Measurements from ENCODE around the gene INTS3. TPM values are rescaled to one million over a fixed set of nuclear protein-coding genes. Genes with fewer than 3 reads are reported as not detected.

INTS3 gene
- total RNA-seq, 1 donor from 2014 or later = 39.5 TPM

GRCh38 chr1:153798468-153798780 lies 70.6 kb downstream of the INTS3 start:
- H3K27me3 ChIP-seq (ENCODE audit: insufficient read depth, low read length) = no peaks in the 10 kb centered on the region
- Mint-ChIP-seq H3K4me1 (ENCODE audit: low read depth, unreplicated experiment) (peaks cover 3% of the 10 kb centered on the region), H3K9me3 (ENCODE audit: unreplicated experiment) (no peaks in the 10 kb centered on the region), H3K27ac (ENCODE audit: unreplicated experiment) (no peak overlapping the region), H3K4me3 (ENCODE audit: unreplicated experiment) (no peak overlapping the region), H3K27me3 (ENCODE audit: low read depth, unreplicated experiment) (no peaks in the 10 kb centered on the region), H3K36me3 (ENCODE audit: low read depth, unreplicated experiment) (peaks cover 5% of the 10 kb centered on the region)
- no peaks in the 10 kb centered on the region for H3K4me1 ChIP-seq (ENCODE audit: insufficient read depth, low read length)
- H3K4me2 ChIP-seq (ENCODE audit: low read length) = no peak overlapping the region
- H4K20me1 ChIP-seq (ENCODE audit: insufficient read depth, low read length) = peaks cover 4% of the 10 kb centered on the region
- H2AFZ ChIP-seq (ENCODE audit: low read depth, low read length) = no peak overlapping the region
- no peak for TF ChIP-seq CTCF (IDR thresholded peaks at IDR 0.05; ENCODE audit: insufficient read depth, low read depth, low read length)
- TF ChIP-seq EZH2 (IDR thresholded peaks at IDR 0.05; ENCODE audit: insufficient read depth, low read length) = no peak
- FAIRE-seq = no peak
- no peak for DNase-seq (ENCODE audit: low read depth)
- H3K4me3 ChIP-seq (ENCODE audit: insufficient read depth, low read depth, low read length) = no peak overlapping the region
- no peak overlapping the region for H3K9ac ChIP-seq (ENCODE audit: low read length)
- no peaks in the 10 kb centered on the region for H3K79me2 ChIP-seq (ENCODE audit: insufficient read depth, low read length)
- no peaks in the 10 kb centered on the region for H3K9me3 ChIP-seq (ENCODE audit: insufficient read depth, low read depth, low read length)
- H3K27ac ChIP-seq (ENCODE audit: low read depth, low read length) = no peak overlapping the region
- no peaks in the 10 kb centered on the region for H3K36me3 ChIP-seq (ENCODE audit: insufficient read depth, low read length)

GRCh38 chr1:153799016-153799415 lies 71.2 kb downstream of the INTS3 start:
- Mint-ChIP-seq H3K36me3 (ENCODE audit: low read depth, unreplicated experiment) (peaks cover 7% of the 10 kb centered on the region), H3K27ac (ENCODE audit: unreplicated experiment) (no peak overlapping the region), H3K4me1 (ENCODE audit: low read depth, unreplicated experiment) (peaks cover 5% of the 10 kb centered on the region), H3K4me3 (ENCODE audit: unreplicated experiment) (no peak overlapping the region), H3K9me3 (ENCODE audit: unreplicated experiment) (no peaks in the 10 kb centered on the region), H3K27me3 (ENCODE audit: low read depth, unreplicated experiment) (no peaks in the 10 kb centered on the region)
- H2AFZ ChIP-seq (ENCODE audit: low read depth, low read length) = no peak overlapping the region
- H3K4me1 ChIP-seq (ENCODE audit: insufficient read depth, low read length) = no peaks in the 10 kb centered on the region
- H3K9me3 ChIP-seq (ENCODE audit: insufficient read depth, low read depth, low read length) = no peaks in the 10 kb centered on the region
- DNase-seq (ENCODE audit: low read depth) = no peak
- no peaks in the 10 kb centered on the region for H3K27me3 ChIP-seq (ENCODE audit: insufficient read depth, low read length)
- H4K20me1 ChIP-seq (ENCODE audit: insufficient read depth, low read length) = peaks cover 4% of the 10 kb centered on the region
- H3K27ac ChIP-seq (ENCODE audit: low read depth, low read length) = no peak overlapping the region
- no peak overlapping the region for H3K4me2 ChIP-seq (ENCODE audit: low read length)
- no peak for FAIRE-seq
- no peak overlapping the region for H3K9ac ChIP-seq (ENCODE audit: low read length)
- H3K4me3 ChIP-seq (ENCODE audit: insufficient read depth, low read depth, low read length) = no peak overlapping the region
- no peak for TF ChIP-seq EZH2 (IDR thresholded peaks at IDR 0.05; ENCODE audit: insufficient read depth, low read length)
- no peak for TF ChIP-seq CTCF (IDR thresholded peaks at IDR 0.05; ENCODE audit: insufficient read depth, low read depth, low read length)
- no peaks in the 10 kb centered on the region for H3K79me2 ChIP-seq (ENCODE audit: insufficient read depth, low read length)
- no peaks in the 10 kb centered on the region for H3K36me3 ChIP-seq (ENCODE audit: insufficient read depth, low read length)

GRCh38 chr1:153799566-153800465 lies 72.0 kb downstream of the INTS3 start:
- no peak overlapping the region for H3K9ac ChIP-seq (ENCODE audit: low read length)
- no peak overlapping the region for H2AFZ ChIP-seq (ENCODE audit: low read depth, low read length)
- FAIRE-seq (no peak), DNase-seq (ENCODE audit: low read depth) (no peak)
- TF ChIP-seq CTCF (IDR thresholded peaks at IDR 0.05; ENCODE audit: insufficient read depth, low read depth, low read length) = no peak
- TF ChIP-seq EZH2 (IDR thresholded peaks at IDR 0.05; ENCODE audit: insufficient read depth, low read length) = no peak
- H3K4me1 ChIP-seq (ENCODE audit: insufficient read depth, low read length) = no peaks in the 10 kb centered on the region
- no peaks in the 10 kb centered on the region for H3K27me3 ChIP-seq (ENCODE audit: insufficient read depth, low read length)
- no peaks in the 10 kb centered on the region for H3K9me3 ChIP-seq (ENCODE audit: insufficient read depth, low read depth, low read length)
- H3K36me3 ChIP-seq (ENCODE audit: insufficient read depth, low read length) = no peaks in the 10 kb centered on the region
- H3K4me3 ChIP-seq (ENCODE audit: insufficient read depth, low read depth, low read length) = no peak overlapping the region
- no peak overlapping the region for H3K27ac ChIP-seq (ENCODE audit: low read depth, low read length)
- no peak overlapping the region for H3K4me2 ChIP-seq (ENCODE audit: low read length)
- Mint-ChIP-seq H3K4me3 (ENCODE audit: unreplicated experiment) (peak overlapping the region; percentile 50), H3K36me3 (ENCODE audit: low read depth, unreplicated experiment) (peaks cover 10% of the 10 kb centered on the region), H3K27me3 (ENCODE audit: low read depth, unreplicated experiment) (no peaks in the 10 kb centered on the region), H3K27ac (ENCODE audit: unreplicated experiment) (no peak overlapping the region), H3K4me1 (ENCODE audit: low read depth, unreplicated experiment) (peaks cover 2% of the 10 kb centered on the region), H3K9me3 (ENCODE audit: unreplicated experiment) (no peaks in the 10 kb centered on the region)
- H3K79me2 ChIP-seq (ENCODE audit: insufficient read depth, low read length) = no peaks in the 10 kb centered on the region
- peaks cover 4% of the 10 kb centered on the region for H4K20me1 ChIP-seq (ENCODE audit: insufficient read depth, low read length)
